NCI-H2171 (cell line): ENCODE measurements around the gene ARHGAP15.

ENCODE experiments used
- DNase-seq: peaks from one replicate; lab custom pipeline; 2025; lab: John Stamatoyannopoulos, UW

ARHGAP15 gene

DNA sequence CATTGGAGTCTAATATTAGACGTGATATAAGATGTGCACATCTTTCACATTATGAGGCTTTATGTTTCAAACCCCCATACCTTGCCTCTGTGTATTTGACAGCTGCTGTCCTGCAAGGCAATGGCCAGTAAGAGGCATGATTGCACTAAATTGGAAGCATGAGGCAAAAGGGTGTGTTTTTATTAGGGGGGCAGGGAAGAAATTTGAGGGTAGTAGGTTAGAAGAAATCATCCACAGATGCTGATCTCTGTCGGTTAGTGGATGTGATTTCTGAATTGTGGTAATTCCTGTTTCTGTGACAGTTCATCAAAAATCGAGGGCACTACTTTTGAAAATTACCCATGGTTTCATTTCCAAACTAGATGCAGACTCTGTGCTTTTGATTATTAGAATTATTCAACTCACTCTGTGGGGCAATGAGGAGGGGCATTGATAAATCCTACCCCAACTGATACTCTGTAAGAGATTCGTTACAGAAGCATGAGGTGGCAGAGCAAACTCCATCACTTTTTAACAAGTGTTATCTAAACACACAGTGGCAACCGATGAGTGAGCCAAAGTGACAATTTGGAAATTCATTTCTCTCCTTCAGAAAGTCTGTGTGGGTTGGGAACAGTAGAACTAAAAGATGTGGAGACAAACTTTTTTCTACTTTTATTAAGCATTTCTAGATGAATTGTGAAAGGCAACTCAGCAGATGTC lies 453.0 kb downstream of the ARHGAP15 start:
- DNase-seq, result no peak

GRCh38 chr2:143584936-143585335 lies 455.7 kb downstream of the ARHGAP15 start:
- DNase-seq, result no peak

- no peak for DNase-seq
Observed at GRCh38 chr2:143586119-143586518, 456.9 kb downstream of the ARHGAP15 start.

DNA sequence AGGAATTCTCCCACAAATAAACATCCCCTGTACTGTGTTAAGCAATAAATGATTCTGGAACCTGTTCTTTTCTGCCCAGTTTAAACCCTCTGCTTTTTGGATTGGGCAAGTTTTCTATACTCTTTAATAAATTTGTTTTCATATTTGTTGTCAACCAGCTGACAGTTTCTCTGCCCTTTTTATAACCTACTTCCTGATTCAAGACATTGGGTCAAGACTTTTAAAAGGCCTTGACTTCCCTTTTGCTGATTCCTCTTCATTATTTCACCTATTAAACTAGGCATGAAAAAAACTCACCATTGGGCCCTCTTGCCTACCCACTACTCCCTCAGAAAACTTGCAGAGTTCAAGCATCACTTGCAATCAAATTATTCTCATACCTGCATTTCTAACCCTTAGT lies 459.5 kb downstream of the ARHGAP15 start:
- no peak for DNase-seq

DNA sequence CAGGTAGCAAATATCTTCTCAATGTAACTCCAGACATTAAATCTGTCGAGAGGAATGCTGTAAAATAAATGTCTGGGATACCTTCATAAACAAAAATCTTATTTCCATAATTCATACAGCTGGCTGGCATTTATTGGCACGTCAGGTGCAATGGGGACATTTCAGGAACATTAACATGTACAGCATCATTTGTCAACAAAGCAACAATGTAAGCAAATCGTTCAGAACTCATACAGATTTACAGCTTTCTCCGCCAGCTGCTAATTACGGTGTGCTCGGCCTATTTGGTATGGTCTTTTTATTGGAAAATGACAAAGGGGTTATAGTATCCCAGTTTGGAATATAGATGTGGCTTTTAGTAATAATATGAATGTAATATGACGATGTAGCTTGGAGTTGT lies 464.9 kb downstream of the ARHGAP15 start:
- DNase-seq, result no peak

DNA sequence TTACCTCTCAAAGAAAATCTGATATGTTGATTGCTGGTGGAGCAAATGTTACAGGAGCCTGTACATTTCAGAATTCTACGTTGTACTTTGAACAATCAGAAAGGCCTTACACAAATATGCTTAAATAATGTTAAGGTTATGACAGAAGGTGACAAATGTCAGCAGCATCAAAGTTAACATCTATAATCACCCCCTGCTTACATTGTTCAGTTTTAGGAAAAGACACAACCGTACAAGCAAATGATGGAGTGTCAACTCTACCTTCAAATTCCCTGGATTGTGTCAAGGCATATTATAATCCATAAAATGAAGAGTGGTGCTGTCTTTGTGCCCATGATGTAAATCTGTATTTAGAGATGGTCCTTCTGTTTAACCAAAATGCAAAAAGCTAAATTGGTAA lies 465.5 kb downstream of the ARHGAP15 start:
- no peak for DNase-seq

- no peak for DNase-seq
Observed at GRCh38 chr2:143600116-143600515, 470.9 kb downstream of the ARHGAP15 start.

GRCh38 chr2:143601828-143602227 lies 472.6 kb downstream of the ARHGAP15 start:
- DNase-seq, result no peak

DNA sequence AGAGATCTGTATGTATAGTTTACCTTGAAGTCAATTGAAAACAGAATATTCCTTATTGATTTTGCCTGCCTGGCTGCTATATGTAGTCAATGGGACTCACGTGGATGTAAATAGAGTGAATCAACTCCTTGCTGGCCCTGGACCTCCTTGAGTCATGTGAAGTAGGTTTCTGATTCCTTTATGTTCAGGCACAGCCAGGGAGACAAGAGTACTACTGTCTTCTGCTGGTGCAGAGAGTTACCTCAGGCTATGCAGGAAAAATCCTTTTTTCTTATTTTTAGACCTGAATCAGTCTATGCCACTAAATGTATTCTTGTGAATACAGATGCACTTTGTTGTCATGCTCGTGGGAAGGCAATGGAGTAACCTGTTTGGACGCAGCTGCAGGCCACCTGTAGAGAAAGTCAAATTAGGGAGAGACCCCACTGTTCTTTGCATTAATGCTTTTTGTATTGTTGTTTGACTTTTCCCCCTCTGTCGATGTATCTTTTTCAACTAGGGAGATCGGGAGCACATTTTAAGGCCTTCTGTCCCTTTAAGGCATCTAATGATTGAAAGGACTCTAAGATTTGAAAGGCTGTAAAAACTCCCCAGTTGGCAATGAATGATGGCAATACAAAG lies 473.9 kb downstream of the ARHGAP15 start:
- DNase-seq, result no peak

GRCh38 chr2:143603846-143604565 lies 474.8 kb downstream of the ARHGAP15 start:
- DNase-seq, result no peak

- DNase-seq, result no peak
Observed at GRCh38 chr2:143604566-143604959, 475.3 kb downstream of the ARHGAP15 start.

- no peak for DNase-seq
Observed at GRCh38 chr2:143607231-143608062, 478.2 kb downstream of the ARHGAP15 start.

DNA sequence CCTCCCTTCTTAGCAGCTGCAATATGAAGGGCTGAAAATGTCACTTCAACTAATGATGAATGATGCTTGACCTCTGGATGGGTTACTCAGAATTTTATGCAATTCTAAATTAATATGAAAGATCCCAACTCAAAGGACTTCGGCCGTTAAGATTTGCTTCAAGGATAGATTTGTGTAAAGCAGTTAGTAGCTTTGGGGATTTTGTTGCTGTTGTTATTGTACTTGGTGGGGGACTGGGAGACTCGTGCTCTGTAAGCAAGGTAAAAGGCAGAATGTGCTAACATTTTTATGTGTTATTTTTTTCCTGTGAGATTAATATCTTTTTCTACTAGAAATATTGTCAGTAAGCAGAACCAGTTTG lies 478.8 kb downstream of the ARHGAP15 start:
- DNase-seq, result no peak

DNA sequence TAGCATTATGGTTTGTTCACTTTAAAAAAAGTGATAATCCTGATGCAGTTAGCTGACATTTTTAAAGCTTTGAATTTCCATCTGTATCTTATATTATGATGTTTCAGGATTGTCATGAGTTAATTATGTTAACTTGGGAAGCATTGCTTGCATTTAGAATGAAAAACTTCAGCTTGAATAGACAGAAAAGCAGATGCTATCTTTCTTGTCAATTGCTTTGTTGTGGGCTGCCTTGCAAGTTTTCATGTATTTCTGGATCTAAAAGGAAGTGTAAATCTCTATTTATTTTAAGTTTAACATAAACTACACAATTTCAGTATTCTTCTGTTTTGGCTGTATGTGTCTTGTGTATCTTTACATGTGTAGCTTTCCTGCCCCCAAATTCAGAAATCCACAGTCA lies 479.5 kb downstream of the ARHGAP15 start:
- DNase-seq, result no peak

DNA sequence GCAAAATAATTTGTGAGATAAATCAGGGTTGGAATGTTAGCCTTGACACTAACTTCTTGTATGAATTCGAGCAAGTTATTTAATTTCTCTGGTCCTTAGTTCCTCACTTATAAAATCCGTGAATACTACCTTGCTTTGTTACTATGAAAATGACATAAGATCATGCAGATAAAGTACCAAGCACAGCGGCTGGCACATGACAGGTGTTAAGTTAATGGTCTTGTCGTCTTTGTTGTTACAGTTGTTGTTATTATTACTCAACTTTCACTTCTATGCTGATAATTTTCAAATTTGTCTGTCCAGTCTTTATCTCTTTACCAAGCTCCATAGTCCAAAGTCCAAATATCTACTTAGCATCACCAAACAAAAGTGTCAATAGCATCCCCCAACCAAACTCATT lies 482.1 kb downstream of the ARHGAP15 start:
- no peak for DNase-seq

GRCh38 chr2:143615562-143615961 lies 486.3 kb downstream of the ARHGAP15 start:
- no peak for DNase-seq

GRCh38 chr2:143616452-143616851 lies 487.2 kb downstream of the ARHGAP15 start:
- no peak for DNase-seq

DNA sequence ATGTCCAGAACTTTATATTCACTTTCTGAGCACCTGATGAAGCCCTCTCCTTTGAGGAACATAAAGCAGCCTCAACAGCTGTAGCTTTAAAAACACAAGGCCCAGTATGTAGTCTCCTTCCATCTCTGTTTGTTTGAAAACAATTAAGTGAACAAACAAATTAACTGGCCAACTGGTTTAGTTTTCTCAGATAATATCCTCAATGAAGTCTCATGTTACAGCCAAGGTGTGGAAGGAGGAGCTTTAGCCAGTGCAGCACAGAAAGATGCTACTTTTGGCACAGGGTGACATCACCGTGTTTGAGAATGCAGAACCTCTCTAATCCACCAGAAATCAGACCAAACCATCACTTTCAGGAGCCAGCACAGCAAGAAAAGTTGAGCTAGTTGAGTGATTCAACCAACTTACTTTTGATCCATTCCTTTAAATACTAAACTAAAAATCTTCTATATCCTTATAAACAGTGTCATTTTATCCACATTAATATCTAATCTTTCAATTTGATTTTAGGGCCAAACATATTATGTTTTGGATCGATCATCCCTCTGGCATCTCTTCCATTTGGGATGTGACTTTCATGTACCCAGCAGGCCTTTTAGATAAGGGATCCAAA lies 488.7 kb downstream of the ARHGAP15 start:
- no peak for DNase-seq

DNA sequence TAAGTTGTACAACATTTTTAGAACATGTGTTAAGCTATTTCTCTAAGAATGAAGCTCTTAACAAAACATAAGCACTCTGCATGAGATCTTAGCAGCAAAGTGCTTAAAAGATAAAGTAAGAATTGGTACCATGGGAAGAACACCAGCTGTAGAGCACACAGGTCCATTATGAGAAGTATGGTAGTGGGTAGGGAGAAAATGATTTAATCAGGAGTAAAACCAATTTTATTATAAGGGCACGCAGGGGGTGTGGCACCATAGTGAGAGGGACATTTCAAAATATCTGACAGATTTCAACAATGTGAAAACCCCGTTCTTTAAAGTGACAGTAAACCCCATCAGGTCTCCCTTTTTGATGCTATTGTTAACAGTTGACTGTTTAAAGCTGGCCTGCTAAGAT lies 492.9 kb downstream of the ARHGAP15 start:
- no peak for DNase-seq

DNA sequence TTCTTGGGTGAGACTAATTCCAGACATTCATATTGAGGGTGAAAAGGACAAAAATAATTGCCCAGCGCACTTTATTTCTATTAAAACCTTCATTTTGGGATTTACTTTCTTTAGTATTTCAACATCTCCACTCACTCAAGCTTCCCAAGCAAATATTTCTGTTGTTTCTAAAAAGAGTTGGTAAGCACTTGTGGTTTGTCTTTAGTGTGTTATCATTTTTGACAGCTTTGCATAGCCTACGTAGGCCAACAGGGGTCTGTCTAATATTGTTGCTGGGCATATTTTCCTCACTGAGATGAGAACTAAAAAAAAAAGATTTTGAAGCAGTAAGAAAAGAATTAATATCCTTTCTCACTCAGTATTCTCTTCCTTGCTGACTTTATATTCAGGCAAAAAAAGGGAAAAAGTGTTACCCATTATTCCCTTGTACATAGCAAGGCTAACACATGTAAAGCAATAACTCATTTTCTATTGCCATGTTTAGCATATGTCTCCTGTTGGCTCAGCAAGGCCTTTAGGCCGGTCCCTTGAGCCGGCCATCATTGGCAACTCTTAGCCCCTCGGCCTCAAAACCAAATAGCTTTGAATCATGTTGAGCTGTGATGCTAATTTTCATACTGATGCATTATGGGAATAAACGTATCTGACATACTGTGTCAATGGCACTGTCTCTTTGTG lies 494.2 kb downstream of the ARHGAP15 start:
- DNase-seq, result no peak

GRCh38 chr2:143623909-143624260 lies 494.7 kb downstream of the ARHGAP15 start:
- DNase-seq, result no peak

GRCh38 chr2:143629340-143629739 lies 500.1 kb downstream of the ARHGAP15 start:
- no peak for DNase-seq
